ENCODE measurements around the gene ADGRG6.

GRCh38 chr6:142279350-142280180 lies 22.2 kb upstream of the ADGRG6 start:
- TF ChIP-seq CTCF (IDR thresholded peaks at IDR 0.05) (no peak), POLR2A (IDR thresholded peaks at IDR 0.05) (no peak)

Measured in suprapubic skin (tissue), 3 donors.